H9 (cell line): ENCODE results near the gene FARS2. TPM values are rescaled to one million over a fixed set of nuclear protein-coding genes. Genes with fewer than 3 reads are reported as not detected.

Source experiments
- DNase-seq: peaks from one replicate; pipeline ENCODE4 v3.0.0-alpha.2; 2017
- H2AFZ ChIP-seq: one replicate; pipeline ENCODE4 v1.6.1; 2013; ENCODE audit warnings: mild to moderate bottlenecking, low read length, control low read depth, moderate library complexity
- H2AK5ac ChIP-seq: 2 replicates; pipeline ENCODE4 v1.6.1; 2013; ENCODE audit warnings: low read length, control low read depth, mixed read lengths; ENCODE audit not compliant: insufficient read length
- H2BK120ac ChIP-seq: one replicate; pipeline ENCODE4 v1.6.1; 2013; ENCODE audit warnings: low read depth, mild to moderate bottlenecking, low read length, control low read depth, inconsistent platforms; ENCODE audit not compliant: poor library complexity, severe bottlenecking
- H2BK12ac ChIP-seq: 2 replicates; pipeline ENCODE4 v1.6.1; 2013; ENCODE audit warnings: low read length, control low read depth, mixed read lengths, low read depth; ENCODE audit not compliant: insufficient read length
- H2BK15ac ChIP-seq: 2 replicates; pipeline ENCODE4 v1.6.1; 2013; ENCODE audit warnings: low read depth, low read length, control low read depth
- H2BK20ac ChIP-seq: one replicate; pipeline ENCODE4 v1.6.1; 2013; ENCODE audit warnings: low read depth, mild to moderate bottlenecking, low read length, control low read depth, inconsistent platforms; ENCODE audit not compliant: poor library complexity, severe bottlenecking
- H2BK5ac ChIP-seq: 2 replicates; pipeline ENCODE4 v1.6.1; 2013; ENCODE audit warnings: low read length, control low read depth, mixed read lengths; ENCODE audit not compliant: insufficient read length
- H3K14ac ChIP-seq: 2 replicates; pipeline ENCODE4 v1.6.1; 2013; ENCODE audit warnings: low read length, control low read depth; ENCODE audit not compliant: insufficient read depth
- H3K18ac ChIP-seq: 2 replicates; pipeline ENCODE4 v1.6.1; 2013; ENCODE audit warnings: low read depth, mild to moderate bottlenecking, mixed read lengths, low read length, control low read depth; ENCODE audit not compliant: insufficient read length
- H3K23ac ChIP-seq: 2 replicates; pipeline ENCODE4 v1.6.1; 2013; ENCODE audit warnings: low read length, control low read depth, mixed read lengths, low read depth; ENCODE audit not compliant: insufficient read length
- H3K23me2 ChIP-seq: 2 replicates; pipeline ENCODE4 v1.6.1; 2013; ENCODE audit warnings: low read depth, mild to moderate bottlenecking, mixed read lengths, low read length, control low read depth; ENCODE audit not compliant: insufficient read length, poor library complexity, severe bottlenecking
- H3K27ac ChIP-seq: 2 replicates; pipeline ENCODE4 v1.5.1; 2013; ENCODE audit warnings: low read length, control low read depth, mixed read lengths, low read depth; ENCODE audit not compliant: insufficient read length
- H3K27me3 ChIP-seq: 2 replicates; pipeline ENCODE4 v1.6.1; 2013; ENCODE audit warnings: low read length, control low read depth, inconsistent platforms; ENCODE audit not compliant: insufficient read depth
- H3K4ac ChIP-seq: 2 replicates; pipeline ENCODE4 v1.6.1; 2013; ENCODE audit warnings: low read depth, mild to moderate bottlenecking, control low read depth, inconsistent platforms, low read length, moderate library complexity
- H3K4me1 ChIP-seq: 2 replicates; pipeline ENCODE4 v1.6.1; 2013; ENCODE audit warnings: low read length, control low read depth, inconsistent platforms; ENCODE audit not compliant: insufficient read depth
- H3K4me2 ChIP-seq: 2 replicates; pipeline ENCODE4 v1.6.1; 2013; ENCODE audit warnings: low read length, control low read depth, mixed read lengths; ENCODE audit not compliant: insufficient read length, insufficient read depth
- H3K56ac ChIP-seq: 2 replicates; pipeline ENCODE4 v1.6.1; 2013; ENCODE audit warnings: low read depth, mild to moderate bottlenecking, mixed read lengths, low read length, control low read depth; ENCODE audit not compliant: insufficient read length
- H3K79me1 ChIP-seq: 2 replicates; pipeline ENCODE4 v1.6.1; 2013; ENCODE audit warnings: low read depth, mild to moderate bottlenecking, moderate library complexity, low read length, control low read depth, inconsistent platforms; ENCODE audit not compliant: insufficient read depth, poor library complexity, severe bottlenecking
- H3K79me2 ChIP-seq: 2 replicates; pipeline ENCODE4 v1.6.1; 2013; ENCODE audit warnings: low read length, control low read depth, inconsistent platforms; ENCODE audit not compliant: insufficient read depth
- H3K9ac ChIP-seq: 2 replicates; pipeline ENCODE4 v1.6.1; 2013; ENCODE audit warnings: low read length, control low read depth, mixed read lengths; ENCODE audit not compliant: insufficient read length; ENCODE audit errors: extremely low read depth
- H3K9me3 ChIP-seq: one replicate; pipeline ENCODE4 v1.6.1; 2013; ENCODE audit warnings: low read depth, low read length, inconsistent platforms; ENCODE audit not compliant: control insufficient read depth
- H3T11ph ChIP-seq: one replicate; pipeline ENCODE4 v1.6.1; 2013; ENCODE audit warnings: mild to moderate bottlenecking, low read length, control low read depth, inconsistent platforms
- H4K20me1 ChIP-seq: one replicate; pipeline ENCODE4 v1.6.1; 2013; ENCODE audit not compliant: control insufficient read depth, insufficient read length, insufficient read depth
- H4K5ac ChIP-seq: 2 replicates; pipeline ENCODE4 v1.6.1; 2013; ENCODE audit warnings: low read depth, mild to moderate bottlenecking, mixed read lengths, low read length, control low read depth; ENCODE audit not compliant: insufficient read length
- H4K8ac ChIP-seq: replicated peaks from 2 replicates; pipeline ENCODE4 v1.6.1; 2013; ENCODE audit warnings: low read length, control low read depth, mixed read lengths, low read depth; ENCODE audit not compliant: insufficient read length
- H4K91ac ChIP-seq: 2 replicates; pipeline ENCODE4 v1.6.1; 2013; ENCODE audit warnings: low read depth, mild to moderate bottlenecking, moderate library complexity, mixed read lengths, low read length, control low read depth; ENCODE audit not compliant: insufficient read length
- H3K27ac Mint-ChIP-seq, 3 experiments: 2 replicates in 2 of 3; 3 replicates in 1 of 3; pipeline ENCODE4 v1.8.0; 2020 to 2021; ENCODE audit warnings: mixed read lengths in 3 of 3, mild to moderate bottlenecking in 1 of 3, moderate library complexity in 1 of 3
- H3K27me3 Mint-ChIP-seq: 2 replicates; pipeline ENCODE4 v1.8.0; 2021; ENCODE audit warnings: low read depth, mild to moderate bottlenecking, moderate library complexity, mixed read lengths
- H3K36me3 Mint-ChIP-seq, 3 experiments: 2 replicates in 2 of 3; 3 replicates in 1 of 3; pipeline ENCODE4 v1.8.0; 2020 to 2021; ENCODE audit warnings: low read depth in 3 of 3, mixed read lengths in 3 of 3; ENCODE audit not compliant: insufficient read depth in 1 of 3
- H3K4me1 Mint-ChIP-seq, 2 experiments: 2 replicates each; pipeline ENCODE4 v1.8.0; 2020; ENCODE audit warnings: mixed read lengths in 2 of 2
- H3K4me3 Mint-ChIP-seq, 2 experiments: 2 replicates in 1 of 2; 3 replicates in 1 of 2; pipeline ENCODE4 v1.8.0; 2020 to 2021; ENCODE audit warnings: mild to moderate bottlenecking in 2 of 2, mixed read lengths in 2 of 2, moderate library complexity in 1 of 2
- H3K9me3 Mint-ChIP-seq, 2 experiments: 2 replicates in 1 of 2; 3 replicates in 1 of 2; pipeline ENCODE4 v1.8.0; 2020; ENCODE audit warnings: mild to moderate bottlenecking in 2 of 2, mixed read lengths in 2 of 2, moderate library complexity in 1 of 2
- CTCF ChIP-seq: fragments of 200-600 bp; sonication (generic); conservative IDR thresholded peaks from 3 replicates; pipeline ENCODE4 v1.8.0; 2021; ENCODE audit warnings: antibody characterized with exemption, mild to moderate bottlenecking
- WGBS: extraction: QIAGEN DNeasy Blood & Tissue Kit; methylation state at CpG from one replicate; pipeline ENCODE4 v1.1.7; 2013; ENCODE audit warnings: missing lambda C conversion rate, low lambda C conversion rate, mixed read lengths; ENCODE audit not compliant: insufficient read length; ENCODE audit errors: extremely low coverage; 5-methylcytosine and 5-hydroxymethylcytosine counted together
- total RNA-seq: library from RNA; stranded (reverse); gene quantifications from 2 replicates; pipeline ENCODE4 v1.2.1, GENCODE V29; 2021

FARS2 gene
- total RNA-seq, 1 experiment from 2014 or later, result 8.5 TPM

GRCh38 chr6:5630636-5631035 lies 369.3 kb downstream of the FARS2 start:
- Histone ChIP-seq H3K4me1 (no peaks in the 10 kb centered on the region), H3K79me1 (no peaks in the 10 kb centered on the region), H3K79me2 (no peaks in the 10 kb centered on the region), H3K56ac (no peak overlapping the region), H4K20me1 (no peaks in the 10 kb centered on the region), H4K8ac (no peak overlapping the region), H3K9ac (no peak overlapping the region), H3K4ac (no peak overlapping the region), H3K23ac (no peak overlapping the region), H2BK20ac (no peak overlapping the region), H3K27me3 (no peaks in the 10 kb centered on the region), H4K91ac (no peak overlapping the region), H3K27ac (no peak overlapping the region), H2BK5ac (no peak overlapping the region), H2BK15ac (no peak overlapping the region), H3K4me2 (no peak overlapping the region), H2BK12ac (no peak overlapping the region), H3K14ac (no peak overlapping the region), H3T11ph (no peak overlapping the region), H3K18ac (no peak overlapping the region), H3K9me3 (no peaks in the 10 kb centered on the region), H2AK5ac (no peak overlapping the region), H2AFZ (no peak overlapping the region), H2BK120ac (no peak overlapping the region), H4K5ac (no peak overlapping the region), H3K23me2 (no peaks in the 10 kb centered on the region)
- no peak for DNase-seq
- Mint-ChIP-seq H3K27ac (no peak overlapping the region; a peak in 1 of 7 replicates), H3K4me1 (peaks cover 7 to 8% of the 10 kb centered on the region in 2 experiments), H3K36me3 (no peaks in the 10 kb centered on the region), H3K9me3 (no peaks in the 10 kb centered on the region), H3K27me3 (no peaks in the 10 kb centered on the region), H3K4me3 (no peak overlapping the region)
- TF ChIP-seq CTCF, result no peak
- WGBS, result no CpG with 5 or more reads among the region's 5 CpGs
